ENCODE results near the gene PDIA6.

Gene PDIA6

DNA sequence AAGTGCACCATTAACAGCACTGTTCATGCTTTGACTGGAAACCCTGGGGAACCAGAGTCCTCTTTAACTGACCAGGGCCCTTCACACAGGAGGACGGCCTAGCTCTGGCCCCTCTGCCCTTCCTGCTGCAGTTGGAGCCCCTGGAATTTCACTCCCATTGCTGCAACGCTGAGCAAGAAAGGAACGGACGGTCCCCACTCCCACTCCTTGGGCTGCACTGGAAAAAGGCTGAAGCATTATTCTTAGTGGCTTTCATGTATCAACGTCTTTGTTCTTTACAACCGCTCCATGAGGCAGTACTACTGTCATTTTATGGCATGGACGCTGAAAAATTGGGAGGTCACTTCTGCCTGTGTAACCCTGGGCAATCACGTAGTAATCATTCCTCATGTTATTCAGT is 9.9 kb downstream of the PDIA6 start:
- TF ChIP-seq, protein P1, sequence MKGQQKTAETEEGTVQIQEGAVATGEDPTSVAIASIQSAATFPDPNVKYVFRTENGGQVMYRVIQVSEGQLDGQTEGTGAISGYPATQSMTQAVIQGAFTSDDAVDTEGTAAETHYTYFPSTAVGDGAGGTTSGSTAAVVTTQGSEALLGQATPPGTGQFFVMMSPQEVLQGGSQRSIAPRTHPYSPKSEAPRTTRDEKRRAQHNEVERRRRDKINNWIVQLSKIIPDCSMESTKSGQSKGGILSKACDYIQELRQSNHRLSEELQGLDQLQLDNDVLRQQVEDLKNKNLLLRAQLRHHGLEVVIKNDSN (IDR thresholded peaks at IDR 0.05), result no peak
- TF ChIP-seq RAD21 (IDR thresholded peaks at IDR 0.05; ENCODE audit: low read depth), result no peak

DNA sequence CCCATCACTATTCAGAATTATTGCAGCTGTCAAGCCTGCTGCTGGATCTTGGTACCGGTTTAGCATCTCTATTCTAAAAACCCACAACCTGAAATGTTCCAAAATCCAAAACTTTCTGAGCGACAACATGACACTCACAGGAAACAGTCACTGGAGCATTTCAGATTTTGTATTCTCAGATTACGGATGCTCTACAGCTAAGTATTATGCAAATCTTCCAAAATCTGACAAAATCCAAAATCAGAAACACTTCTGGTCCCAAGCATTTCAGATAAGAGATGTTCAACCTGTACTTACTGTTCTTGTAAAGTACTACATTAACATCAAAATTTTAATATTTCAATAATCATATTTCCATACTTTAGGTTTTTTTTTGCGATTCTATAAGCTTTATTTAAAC is 12.4 kb downstream of the PDIA6 start:
- TF ChIP-seq CREB1 (IDR thresholded peaks at IDR 0.05; ENCODE audit: low read depth) (no peak), EGR1 (IDR thresholded peaks at IDR 0.05) (no peak), TAF1 (IDR thresholded peaks at IDR 0.05; ENCODE audit: low read depth) (no peak), RAD21 (IDR thresholded peaks at IDR 0.05; ENCODE audit: low read depth) (no peak), ZBTB7A (IDR thresholded peaks at IDR 0.05; ENCODE audit: low read depth) (no peak), YY1 (IDR thresholded peaks at IDR 0.05; ENCODE audit: low read depth) (no peak), TEAD4 (IDR thresholded peaks at IDR 0.05) (no peak), EP300 (IDR thresholded peaks at IDR 0.05; ENCODE audit: borderline replicate concordance) (no peak), CEBPB (IDR thresholded peaks at IDR 0.05) (no peak), NFIC (IDR thresholded peaks at IDR 0.05) (no peak), TCF12 (IDR thresholded peaks at IDR 0.05; ENCODE audit: low read depth) (no peak), FOXM1 (IDR thresholded peaks at IDR 0.05; ENCODE audit: borderline replicate concordance, low read depth) (no peak)
- TF ChIP-seq, protein P2, sequence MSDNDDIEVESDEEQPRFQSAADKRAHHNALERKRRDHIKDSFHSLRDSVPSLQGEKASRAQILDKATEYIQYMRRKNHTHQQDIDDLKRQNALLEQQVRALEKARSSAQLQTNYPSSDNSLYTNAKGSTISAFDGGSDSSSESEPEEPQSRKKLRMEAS (IDR thresholded peaks at IDR 0.05), result no peak
- TF ChIP-seq, protein P1 (IDR thresholded peaks at IDR 0.05), result no peak
- TF ChIP-seq, protein P3, sequence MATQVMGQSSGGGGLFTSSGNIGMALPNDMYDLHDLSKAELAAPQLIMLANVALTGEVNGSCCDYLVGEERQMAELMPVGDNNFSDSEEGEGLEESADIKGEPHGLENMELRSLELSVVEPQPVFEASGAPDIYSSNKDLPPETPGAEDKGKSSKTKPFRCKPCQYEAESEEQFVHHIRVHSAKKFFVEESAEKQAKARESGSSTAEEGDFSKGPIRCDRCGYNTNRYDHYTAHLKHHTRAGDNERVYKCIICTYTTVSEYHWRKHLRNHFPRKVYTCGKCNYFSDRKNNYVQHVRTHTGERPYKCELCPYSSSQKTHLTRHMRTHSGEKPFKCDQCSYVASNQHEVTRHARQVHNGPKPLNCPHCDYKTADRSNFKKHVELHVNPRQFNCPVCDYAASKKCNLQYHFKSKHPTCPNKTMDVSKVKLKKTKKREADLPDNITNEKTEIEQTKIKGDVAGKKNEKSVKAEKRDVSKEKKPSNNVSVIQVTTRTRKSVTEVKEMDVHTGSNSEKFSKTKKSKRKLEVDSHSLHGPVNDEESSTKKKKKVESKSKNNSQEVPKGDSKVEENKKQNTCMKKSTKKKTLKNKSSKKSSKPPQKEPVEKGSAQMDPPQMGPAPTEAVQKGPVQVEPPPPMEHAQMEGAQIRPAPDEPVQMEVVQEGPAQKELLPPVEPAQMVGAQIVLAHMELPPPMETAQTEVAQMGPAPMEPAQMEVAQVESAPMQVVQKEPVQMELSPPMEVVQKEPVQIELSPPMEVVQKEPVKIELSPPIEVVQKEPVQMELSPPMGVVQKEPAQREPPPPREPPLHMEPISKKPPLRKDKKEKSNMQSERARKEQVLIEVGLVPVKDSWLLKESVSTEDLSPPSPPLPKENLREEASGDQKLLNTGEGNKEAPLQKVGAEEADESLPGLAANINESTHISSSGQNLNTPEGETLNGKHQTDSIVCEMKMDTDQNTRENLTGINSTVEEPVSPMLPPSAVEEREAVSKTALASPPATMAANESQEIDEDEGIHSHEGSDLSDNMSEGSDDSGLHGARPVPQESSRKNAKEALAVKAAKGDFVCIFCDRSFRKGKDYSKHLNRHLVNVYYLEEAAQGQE (IDR thresholded peaks at IDR 0.05; ENCODE audit: low read depth), result no peak

DNA sequence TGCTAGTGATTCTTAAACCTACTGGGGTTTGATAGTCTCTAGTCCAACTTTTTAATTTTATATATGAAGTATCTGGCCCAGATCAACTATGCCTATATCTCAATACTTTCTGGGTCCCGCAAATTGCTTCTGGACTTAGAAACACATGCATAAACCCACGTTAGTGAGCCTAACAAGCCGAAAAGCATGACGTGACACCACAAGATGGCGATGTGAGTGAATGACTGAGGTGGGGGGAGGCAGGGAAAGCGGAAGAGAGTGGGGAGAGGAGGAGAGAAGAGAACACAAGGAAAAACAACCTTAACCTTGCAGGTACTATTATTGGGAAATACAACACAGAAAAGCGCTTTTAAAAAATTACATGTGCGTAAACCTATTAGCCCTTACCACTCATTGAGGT is 13.8 kb downstream of the PDIA6 start:
- TF ChIP-seq ZBTB7A (IDR thresholded peaks at IDR 0.05; ENCODE audit: low read depth) (no peak), CREB1 (IDR thresholded peaks at IDR 0.05; ENCODE audit: low read depth) (no peak), RAD21 (IDR thresholded peaks at IDR 0.05; ENCODE audit: low read depth) (no peak), TCF12 (IDR thresholded peaks at IDR 0.05; ENCODE audit: low read depth) (no peak)
- TF ChIP-seq, protein P3 (IDR thresholded peaks at IDR 0.05; ENCODE audit: low read depth), result no peak
- TF ChIP-seq, protein P2 (IDR thresholded peaks at IDR 0.05), result no peak
- TF ChIP-seq, protein P1 (IDR thresholded peaks at IDR 0.05), result no peak

DNA sequence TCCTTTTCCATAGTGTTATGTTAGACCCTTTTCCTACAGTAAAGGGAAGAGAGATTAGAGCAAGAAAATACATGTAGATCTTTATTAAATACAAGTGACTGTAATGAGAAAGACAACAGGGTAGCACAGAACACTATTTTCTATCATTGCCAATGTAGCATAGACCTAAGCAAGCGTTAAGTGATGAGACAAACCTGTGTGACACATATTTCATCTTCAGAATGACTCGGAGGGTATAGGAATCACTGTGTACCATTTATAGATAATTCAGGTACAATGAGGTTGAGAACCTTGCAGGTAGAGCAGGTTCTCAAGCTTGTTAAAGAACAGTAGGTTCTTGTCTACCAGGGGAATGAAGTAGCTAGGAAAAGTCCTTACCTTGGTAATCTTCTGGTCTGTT is 15.9 kb downstream of the PDIA6 start:
- TF ChIP-seq NFIC (IDR thresholded peaks at IDR 0.05) (no peak), EGR1 (IDR thresholded peaks at IDR 0.05) (no peak), FOXM1 (IDR thresholded peaks at IDR 0.05; ENCODE audit: borderline replicate concordance, low read depth) (no peak), TCF12 (IDR thresholded peaks at IDR 0.05; ENCODE audit: low read depth) (no peak), RAD21 (IDR thresholded peaks at IDR 0.05; ENCODE audit: low read depth) (no peak), EP300 (IDR thresholded peaks at IDR 0.05; ENCODE audit: borderline replicate concordance) (no peak), TEAD4 (IDR thresholded peaks at IDR 0.05) (no peak), CREB1 (IDR thresholded peaks at IDR 0.05; ENCODE audit: low read depth) (no peak)
- TF ChIP-seq, protein P1 (IDR thresholded peaks at IDR 0.05), result no peak

DNA sequence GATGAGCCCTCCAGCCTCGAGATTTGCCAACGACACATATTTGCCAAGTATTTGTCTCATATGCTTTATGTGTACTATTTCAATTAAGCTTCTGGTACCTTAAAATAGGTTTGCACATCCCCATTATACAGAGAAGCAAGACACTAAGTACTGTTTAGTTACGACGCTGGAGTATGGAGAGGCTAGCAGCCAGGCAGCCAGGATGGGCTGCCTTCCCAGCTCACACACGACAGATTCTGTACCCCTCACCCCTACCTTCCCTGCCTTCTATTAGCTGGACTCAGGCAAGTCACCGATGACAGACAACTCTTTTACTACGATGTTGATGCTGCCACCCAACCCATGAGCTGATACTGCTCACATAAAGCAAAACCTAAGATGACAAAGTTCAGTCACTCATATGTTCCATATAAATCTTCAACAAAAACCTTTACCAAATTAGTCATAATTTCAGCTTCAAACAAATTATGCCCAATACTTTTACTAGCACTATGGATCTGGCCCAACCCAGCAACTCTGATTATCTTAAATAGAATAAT is 17.0 kb downstream of the PDIA6 start:
- no peak for TF ChIP-seq NFIC (IDR thresholded peaks at IDR 0.05)
- no peak for TF ChIP-seq RAD21 (IDR thresholded peaks at IDR 0.05; ENCODE audit: low read depth)
- TF ChIP-seq, protein P1 (IDR thresholded peaks at IDR 0.05), result no peak
- no peak for TF ChIP-seq YY1 (IDR thresholded peaks at IDR 0.05; ENCODE audit: low read depth)
- no peak for TF ChIP-seq ZBTB7A (IDR thresholded peaks at IDR 0.05; ENCODE audit: low read depth)
- no peak for TF ChIP-seq EP300 (IDR thresholded peaks at IDR 0.05; ENCODE audit: borderline replicate concordance)
- no peak for TF ChIP-seq EGR1 (IDR thresholded peaks at IDR 0.05)
- no peak for TF ChIP-seq TAF1 (IDR thresholded peaks at IDR 0.05; ENCODE audit: low read depth)
- TF ChIP-seq FOXM1 (IDR thresholded peaks at IDR 0.05; ENCODE audit: borderline replicate concordance, low read depth), result no peak
- TF ChIP-seq CEBPB (IDR thresholded peaks at IDR 0.05), result no peak
- no peak for TF ChIP-seq TCF12 (IDR thresholded peaks at IDR 0.05; ENCODE audit: low read depth)
- TF ChIP-seq, protein P3 (IDR thresholded peaks at IDR 0.05; ENCODE audit: low read depth), result no peak
- no peak for TF ChIP-seq TEAD4 (IDR thresholded peaks at IDR 0.05)
- TF ChIP-seq, protein P2 (IDR thresholded peaks at IDR 0.05), result no peak
- no peak for TF ChIP-seq CREB1 (IDR thresholded peaks at IDR 0.05; ENCODE audit: low read depth)

Data from Ishikawa (cell line).